HG02571 (cell line): ENCODE data around the gene PACS1.
"Not testable (repeated sequence)": the region's sequence is repeated elsewhere in the genome, so short reads cannot be mapped to it uniquely, and the experiment has no call there.

Experiments
- ATAC-seq: cut with Tn5 transposase; IDR thresholded peaks from one replicate; pipeline ENCODE4 v1.9.1; 2021; ENCODE audit warnings: mild to moderate bottlenecking, moderate library complexity; ENCODE audit not compliant: unreplicated experiment

PACS1 gene

DNA sequence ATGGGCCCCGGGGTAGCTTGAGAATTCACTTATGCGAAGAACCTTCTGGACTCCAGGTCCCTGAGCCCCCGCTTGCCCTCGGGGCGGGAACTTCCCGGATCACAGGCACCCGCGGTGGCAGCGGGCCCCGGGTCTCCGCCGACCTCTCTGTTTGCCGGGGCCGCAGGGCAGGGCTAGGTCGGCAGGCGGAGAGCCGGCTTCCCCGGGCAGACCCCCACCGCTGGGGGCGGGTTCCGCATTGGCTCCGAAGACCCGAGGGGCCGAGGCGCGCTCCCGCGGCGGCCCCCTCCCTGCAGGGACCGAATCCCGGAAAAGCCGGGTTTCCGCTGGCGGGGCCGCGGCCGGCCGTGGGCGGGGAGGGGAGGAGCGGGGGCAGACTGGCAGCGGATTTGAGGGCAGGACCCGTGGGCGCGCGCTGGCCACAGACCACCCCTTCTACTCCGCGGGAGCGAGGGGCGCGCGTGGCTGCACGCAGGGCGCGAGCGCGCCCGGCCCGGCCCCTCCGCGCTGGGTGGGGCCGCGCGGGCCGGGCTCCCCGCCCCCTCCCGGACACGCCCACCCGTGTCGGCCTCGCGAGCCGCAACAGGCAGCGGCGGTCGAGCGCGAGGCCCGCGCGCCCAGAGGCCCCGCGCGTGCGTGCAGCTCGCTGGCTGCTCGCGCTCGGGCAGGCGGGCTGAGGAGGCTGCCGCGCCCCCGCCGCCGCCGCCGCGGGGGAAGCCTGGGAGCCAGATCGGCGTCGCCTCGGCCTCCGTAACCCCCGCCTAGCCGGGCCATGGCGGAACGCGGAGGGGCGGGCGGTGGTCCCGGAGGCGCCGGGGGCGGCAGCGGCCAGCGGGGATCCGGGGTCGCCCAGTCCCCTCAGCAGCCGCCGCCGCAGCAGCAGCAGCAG, at the start of gene PACS1:
TSS of gene PACS1 (plus strand) at position 558 of the 889 bp plus-strand sequence. CDS start at position 773, 215 bp downstream.
- peak; percentile 31 for ATAC-seq

- ATAC-seq, result no peak
These were observed 49.3 kb upstream of the PACS1 start for GRCh38 chr11:66020618-66021357.

- ATAC-seq, result no peak
These were observed 47.5 kb upstream of the PACS1 start for GRCh38 chr11:66022401-66023185.

- ATAC-seq, result not testable (repeated sequence)
These were observed 47.0 kb upstream of the PACS1 start for GRCh38 chr11:66023186-66023440.

- ATAC-seq, result no peak
These were observed 44.0 kb upstream of the PACS1 start, which contains the start of gene CATSPER1 for GRCh38 chr11:66026017-66026529. TSS of gene CATSPER1 (minus strand) at chr11:66026479. CDS start at chr11:66026379, 100 bp downstream.

- no peak for ATAC-seq
These were observed 36.9 kb upstream of the PACS1 start for GRCh38 chr11:66032957-66033735.

DNA sequence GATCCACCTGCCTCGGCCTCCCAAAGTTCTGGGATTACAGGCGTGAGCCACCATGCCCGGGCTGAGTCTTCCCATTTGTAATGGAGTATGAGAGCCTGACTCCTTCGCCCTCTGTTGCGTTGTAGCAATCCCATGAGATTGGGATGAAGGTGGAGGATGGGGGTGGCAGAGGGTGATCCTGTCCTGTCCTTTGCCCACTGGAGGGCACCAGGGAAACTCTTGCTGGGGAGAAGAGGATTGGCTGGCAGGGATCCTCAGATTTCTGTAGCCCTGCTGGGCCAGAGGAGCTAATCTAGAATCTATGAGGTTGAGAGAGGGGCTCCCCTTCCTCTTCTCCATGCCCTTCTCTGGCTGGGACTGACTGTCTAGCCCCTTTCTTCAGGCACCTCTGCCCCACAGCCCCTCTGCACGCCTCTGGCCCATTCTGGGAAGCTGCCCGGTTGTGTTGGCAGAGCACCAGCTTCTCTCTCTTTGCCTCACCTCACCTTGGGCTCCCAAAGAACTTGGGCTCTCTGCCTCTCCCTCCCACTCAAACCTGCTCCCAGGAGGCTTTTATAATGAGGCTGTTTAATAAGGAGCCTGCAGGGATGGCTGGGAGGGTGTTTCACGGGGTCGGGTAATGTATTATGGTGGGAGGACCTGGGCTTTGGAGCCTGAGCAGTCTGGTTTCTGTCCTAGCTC, 34.3 kb upstream of the PACS1 start:
- ATAC-seq, result no peak

DNA sequence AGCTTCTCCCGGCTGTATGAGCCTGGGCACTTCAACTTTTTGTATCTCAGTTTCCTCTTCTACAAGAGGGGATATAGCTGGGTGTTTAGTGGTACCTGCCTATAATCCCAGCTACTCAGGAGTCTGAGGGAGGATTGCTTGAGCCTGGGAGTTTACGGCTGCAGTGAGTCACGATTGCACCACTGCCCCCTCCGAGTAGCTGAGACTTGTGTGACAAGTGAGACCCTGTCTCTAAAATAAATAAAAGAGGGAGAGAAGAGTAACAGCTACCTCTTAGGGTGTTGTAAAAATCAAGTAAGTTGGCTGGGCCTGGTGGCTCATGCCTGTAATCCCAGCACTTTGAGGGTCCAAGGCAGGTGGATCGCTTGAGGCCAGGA, 33.8 kb upstream of the PACS1 start:
- ATAC-seq, result no peak

DNA sequence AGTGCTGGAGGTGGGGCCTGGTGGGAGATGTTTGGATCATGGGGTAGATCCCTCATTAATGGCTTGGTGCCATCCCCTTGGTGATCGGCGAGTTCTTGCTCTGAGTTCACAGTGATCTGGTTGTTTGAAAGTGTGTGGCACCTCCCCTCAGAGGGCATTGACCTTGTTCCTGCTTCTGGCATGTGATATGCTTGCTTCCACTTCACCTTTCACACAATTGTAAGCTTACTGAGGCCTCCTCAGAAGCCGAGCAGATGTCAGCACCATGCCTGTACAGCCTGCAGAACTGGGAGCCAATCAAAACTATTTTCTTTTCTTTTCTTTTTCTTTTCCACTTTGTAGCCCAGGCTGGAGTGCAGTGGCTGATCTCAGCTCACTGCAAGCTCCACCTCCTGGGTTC, 32.7 kb upstream of the PACS1 start:
- no peak for ATAC-seq

GRCh38 chr11:66039765-66040164, 30.3 kb upstream of the PACS1 start:
- no peak for ATAC-seq

DNA sequence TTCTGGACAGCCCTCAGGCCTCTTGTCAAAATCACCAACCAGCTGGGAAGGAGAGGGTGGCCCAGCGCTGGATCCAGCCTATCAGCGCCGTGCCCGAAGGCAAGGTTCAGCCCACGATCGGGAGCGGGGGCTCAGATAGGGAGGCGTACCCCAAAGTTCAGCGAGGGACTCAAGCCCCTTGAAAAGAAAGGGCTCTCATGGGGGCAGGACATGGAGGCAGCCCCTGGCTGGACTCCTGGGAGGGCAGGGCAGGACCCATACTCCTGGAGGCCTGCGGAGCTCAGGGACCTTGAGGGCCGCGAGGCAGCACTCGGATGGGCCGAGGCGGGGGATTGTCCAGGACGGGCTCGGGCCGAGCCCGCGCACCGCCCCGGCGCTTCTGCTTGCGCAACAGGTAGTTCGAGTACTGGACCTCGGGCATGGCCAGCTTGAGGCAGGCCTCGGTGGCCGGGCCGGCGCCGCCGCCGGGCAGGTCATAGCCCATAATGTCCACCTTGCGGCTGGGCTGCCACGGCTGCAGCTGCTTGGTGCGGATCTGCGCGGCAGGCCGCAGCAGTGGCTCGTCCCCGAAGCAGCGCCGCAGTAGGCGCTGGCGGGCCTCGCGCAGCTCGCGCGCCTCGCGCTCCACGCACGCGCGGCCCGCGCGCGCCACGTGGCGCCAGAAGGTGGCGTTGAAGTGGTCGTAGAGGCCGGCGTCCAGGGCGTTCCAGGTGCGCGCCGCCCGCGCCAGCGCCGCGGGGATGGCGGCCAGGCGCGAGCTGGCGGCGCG, 27.7 kb upstream of the PACS1 start:
- no peak for ATAC-seq

DNA sequence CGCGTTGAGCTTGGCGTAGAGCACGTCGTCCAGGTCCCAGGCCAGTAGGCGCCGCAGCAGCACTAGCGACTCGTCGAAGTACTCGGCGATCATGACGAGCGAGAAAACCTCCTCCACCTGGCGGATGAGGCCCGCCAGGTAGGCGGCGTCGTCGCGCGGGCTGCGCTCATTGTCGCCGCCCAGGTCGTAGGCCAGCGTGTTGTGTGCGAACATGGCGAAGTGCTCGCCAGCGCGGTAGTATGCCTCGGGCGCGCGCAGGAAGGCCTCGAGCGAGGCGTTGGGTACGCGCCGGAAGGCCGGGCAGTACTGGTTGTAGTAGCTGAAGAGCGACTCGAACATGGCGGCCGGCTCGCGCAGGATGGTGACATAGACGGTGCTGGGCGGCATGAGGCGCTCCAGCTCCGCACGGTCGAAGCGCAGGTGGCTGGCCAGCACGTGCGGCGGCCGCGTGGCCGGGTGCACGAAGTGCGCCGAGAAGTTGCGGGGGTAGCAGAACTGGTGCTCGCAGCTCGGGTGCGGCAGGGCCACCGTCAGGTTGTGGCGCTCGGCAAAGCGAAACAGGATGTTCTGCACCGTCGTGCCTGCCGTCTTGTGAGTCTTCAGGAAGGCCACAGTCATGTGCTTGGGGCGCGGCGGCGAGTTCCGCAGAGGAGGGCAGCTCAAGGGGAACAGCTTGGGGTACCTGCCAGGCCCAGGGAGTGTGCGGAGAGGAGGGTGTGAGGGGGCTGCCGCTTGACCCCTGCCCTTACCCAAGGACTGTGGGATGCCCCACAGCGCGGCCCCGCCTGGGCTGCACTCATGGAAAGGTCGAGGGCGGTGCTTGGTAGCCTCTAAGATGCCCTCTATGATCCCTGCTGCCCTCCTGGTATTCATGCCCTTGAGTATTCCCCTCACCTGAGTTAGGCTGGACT, 26.8 kb upstream of the PACS1 start:
- ATAC-seq, result no peak

DNA sequence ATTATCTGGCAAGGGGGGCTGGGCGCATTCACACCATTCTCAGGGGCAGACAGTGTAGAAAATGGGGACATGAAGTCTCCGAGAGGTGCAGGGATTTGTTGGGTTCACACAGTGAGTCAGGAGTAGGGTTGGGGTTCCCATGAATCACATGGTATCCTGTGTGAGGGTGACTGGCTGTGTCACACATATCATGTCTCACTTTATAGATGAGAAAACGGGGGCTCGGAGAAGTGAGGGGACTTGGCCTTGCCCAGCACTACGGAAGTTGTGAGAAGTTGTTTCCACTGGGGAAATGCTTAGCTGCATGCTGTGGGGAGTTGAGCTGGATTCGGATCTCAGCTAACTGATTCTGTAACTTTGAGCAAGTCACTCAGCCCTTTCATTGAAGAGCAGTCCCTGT, 25.3 kb upstream of the PACS1 start:
- ATAC-seq, result no peak

GRCh38 chr11:66045177-66045639, 24.9 kb upstream of the PACS1 start:
- ATAC-seq, result peak; percentile 53

DNA sequence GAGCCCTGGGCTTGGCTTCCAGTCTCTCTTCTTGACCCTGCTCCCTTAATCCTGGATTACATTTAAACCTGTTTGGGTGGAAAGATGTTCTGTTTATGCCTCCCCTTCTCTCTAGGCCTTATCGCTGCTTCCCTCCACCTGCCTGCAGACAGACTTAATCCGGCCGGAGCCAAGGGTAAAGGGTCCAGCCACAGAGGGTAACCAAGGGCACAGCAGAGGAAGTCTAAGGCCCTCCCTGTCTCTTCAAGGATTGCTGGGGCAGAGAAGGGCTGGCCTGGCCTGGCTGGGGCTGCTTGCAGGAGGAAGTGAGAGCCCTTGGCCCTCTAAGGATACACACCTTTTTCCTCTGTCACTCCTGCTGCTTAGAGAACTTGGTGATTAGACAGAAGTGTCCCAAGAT, 23.2 kb upstream of the PACS1 start:
- ATAC-seq, result no peak

DNA sequence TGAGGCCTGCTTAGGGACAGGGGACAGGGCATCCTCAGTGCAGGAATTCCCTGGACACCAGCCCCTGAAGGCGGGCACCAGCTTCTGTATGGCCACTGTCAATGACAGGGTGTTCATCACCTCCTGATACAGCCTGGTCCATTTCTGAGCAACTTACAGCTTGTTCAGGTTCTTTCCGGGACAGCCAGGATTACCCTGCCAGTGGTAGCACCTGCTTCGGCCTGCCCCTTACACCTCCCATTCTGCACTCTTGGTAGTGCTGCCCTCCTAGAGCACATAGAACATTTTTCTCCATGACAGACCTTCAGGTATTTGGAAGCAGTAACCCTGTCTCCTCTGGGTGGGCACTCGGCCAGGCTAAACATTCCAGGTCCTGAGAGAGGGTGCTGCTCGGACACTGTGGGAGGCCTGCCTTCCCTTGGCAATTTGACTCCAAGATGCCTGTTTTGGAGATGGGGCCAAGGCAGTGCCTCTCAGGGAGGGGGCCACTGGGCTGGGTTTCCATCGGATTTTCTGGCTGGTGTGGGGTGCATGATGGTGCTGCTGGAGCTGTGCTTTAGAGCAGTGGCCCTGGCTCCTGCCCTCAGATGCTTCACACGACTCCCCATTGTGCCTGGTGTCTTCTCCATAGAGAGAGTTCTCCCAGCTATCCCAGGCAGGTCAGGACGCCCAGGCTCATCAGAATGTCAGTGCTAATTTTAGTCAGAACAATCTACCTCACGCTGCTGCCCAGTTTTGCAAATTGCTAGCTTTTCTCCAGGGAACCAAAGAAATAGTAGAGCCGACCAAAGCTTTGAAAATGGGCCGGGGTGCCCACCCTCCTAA, 22.3 kb upstream of the PACS1 start:
- no peak for ATAC-seq
